WTC11 (cell line): Measurements from ENCODE around the gene COPS9. TPM values are rescaled to one million over a fixed set of nuclear protein-coding genes. Genes with fewer than 3 reads are reported as not detected.

Experiments
- ATAC-seq: fragments of 200-7000 bp; cut with Tn5 transposase; 2 replicates; pipeline ENCODE4 v1.10.0; 2021; ENCODE audit warnings: mild to moderate bottlenecking, moderate library complexity
- CTCF ChIA-PET: fragments of 300-600 bp; sonication (Branson Sonifier 250); formaldehyde crosslinking; loops from one replicate; lab custom pipeline; 2021; ENCODE audit warnings: antibody characterized with exemption; lab: Charles Lee
- POLR2A ChIA-PET: fragments of 350-600 bp; sonication (Branson Sonifier 250); formaldehyde crosslinking; loops from one replicate; lab custom pipeline; 2021; ENCODE audit warnings: antibody characterized with exemption; lab: Charles Lee
- DNase-seq: peaks from one replicate; pipeline ENCODE4 v3.0.0; 2021; ENCODE audit warnings: low spot score
- H3K27ac Mint-ChIP-seq: 2 replicates; pipeline ENCODE4 v1.8.0; 2021; ENCODE audit warnings: mixed read lengths
- H3K27me3 Mint-ChIP-seq: 2 replicates; pipeline ENCODE4 v1.8.0; 2021; ENCODE audit warnings: low read depth, mild to moderate bottlenecking, moderate library complexity, mixed read lengths
- H3K36me3 Mint-ChIP-seq: 2 replicates; pipeline ENCODE4 v1.8.0; 2021; ENCODE audit warnings: mixed read lengths
- H3K4me1 Mint-ChIP-seq: 2 replicates; pipeline ENCODE4 v1.8.0; 2022; ENCODE audit warnings: mixed read lengths
- H3K4me3 Mint-ChIP-seq: 2 replicates; pipeline ENCODE4 v1.8.0; 2021; ENCODE audit warnings: mild to moderate bottlenecking, moderate library complexity, mixed read lengths
- H3K9me3 Mint-ChIP-seq: 2 replicates; pipeline ENCODE4 v1.8.0; 2021; ENCODE audit warnings: mixed read lengths
- AFF4 ChIP-seq: sonication (generic); formaldehyde crosslinking; IDR thresholded peaks from 2 replicates; pipeline ENCODE4 v1.8.1; 2023; ENCODE audit warnings: mild to moderate bottlenecking, missing genetic modification reagents, borderline replicate concordance
- ARID4B ChIP-seq: sonication (generic); formaldehyde crosslinking; IDR thresholded peaks from 2 replicates; pipeline ENCODE4 v1.8.0; 2023; ENCODE audit warnings: missing genetic modification reagents, mild to moderate bottlenecking, borderline replicate concordance
- HMGXB4 ChIP-seq: sonication (generic); formaldehyde crosslinking; IDR thresholded peaks from 2 replicates; pipeline ENCODE4 v1.8.1; 2023; ENCODE audit warnings: mild to moderate bottlenecking, moderate library complexity, missing genetic modification reagents
- MLX ChIP-seq: sonication (generic); formaldehyde crosslinking; IDR thresholded peaks from 2 replicates; pipeline ENCODE4 v1.8.1; 2023; ENCODE audit warnings: mild to moderate bottlenecking, missing genetic modification reagents, moderate library complexity
- MYBL2 ChIP-seq: sonication (generic); formaldehyde crosslinking; IDR thresholded peaks from 2 replicates; pipeline ENCODE4 v1.8.1; 2023; ENCODE audit warnings: mild to moderate bottlenecking, moderate library complexity, missing genetic modification reagents
- NR2C2 ChIP-seq: sonication (generic); formaldehyde crosslinking; IDR thresholded peaks from 2 replicates; pipeline ENCODE4 v1.8.0; 2022; ENCODE audit warnings: mild to moderate bottlenecking, missing genetic modification reagents
- RORB ChIP-seq: fragments of 250-450 bp; sonication (Bioruptor Pico); IDR thresholded peaks from 2 replicates; pipeline ENCODE4 v1.9.0; 2021; ENCODE audit warnings: mild to moderate bottlenecking
- TEAD4 ChIP-seq: sonication (generic); formaldehyde crosslinking; IDR thresholded peaks from 2 replicates; pipeline ENCODE4 v1.8.0; 2022; ENCODE audit warnings: mild to moderate bottlenecking, missing genetic modification reagents
- ZNF121 ChIP-seq: sonication (generic); formaldehyde crosslinking; IDR thresholded peaks from 2 replicates; pipeline ENCODE4 v1.8.0; 2023; ENCODE audit warnings: missing genetic modification reagents
- ZNF281 ChIP-seq: sonication (generic); formaldehyde crosslinking; IDR thresholded peaks from 2 replicates; pipeline ENCODE4 v1.8.0; 2023; ENCODE audit warnings: mild to moderate bottlenecking, missing genetic modification reagents
- total RNA-seq: library from RNA; stranded (reverse); gene quantifications from 3 replicates; pipeline ENCODE4 v1.2.3, GENCODE V29; 2021

Gene COPS9
- total RNA-seq, 1 experiment from 2014 or later = 142 TPM

- CTCF ChIA-PET = interaction anchor here (1.1 kb wide), 1 partner anchor 90 kb away, joined by 3 read pairs; no protein-coding TSS in a partner anchor
- Mint-ChIP-seq H3K27me3 (no peaks in the 10 kb centered on the region), H3K4me3 (no peak overlapping the region), H3K27ac (no peak overlapping the region), H3K4me1 (no peaks in the 10 kb centered on the region), H3K36me3 (peaks cover 59% of the 10 kb centered on the region), H3K9me3 (no peaks in the 10 kb centered on the region)
- DNase-seq (no peak), ATAC-seq (no peak)
- POLR2A ChIA-PET = interaction anchor here (1.2 kb wide), 1 partner anchor 62 kb away, joined by 3 read pairs; no protein-coding TSS in a partner anchor
- TF ChIP-seq ZNF281 (CRISPR knock-in tag) = no peak
- TF ChIP-seq AFF4 (CRISPR knock-in tag) = no peak
Observed at GRCh38 chr2:240128608-240129145, 7.4 kb downstream of the COPS9 start.

- H3K27ac Mint-ChIP-seq = no peak overlapping the region
- DNase-seq = no peak
- POLR2A ChIA-PET = interaction anchor here (1.2 kb wide), 1 partner anchor 61 kb away, joined by 3 read pairs; no protein-coding TSS in a partner anchor
- TF ChIP-seq HMGXB4 (CRISPR knock-in tag) (no peak), TEAD4 (CRISPR knock-in tag) (no peak)
- TF ChIP-seq, all 79 proteins: peak for 0
- peaks cover 53% of the 10 kb centered on the region for H3K36me3 Mint-ChIP-seq
- no peaks in the 10 kb centered on the region for H3K27me3 Mint-ChIP-seq
- no peaks in the 10 kb centered on the region for H3K4me1 Mint-ChIP-seq
- H3K9me3 Mint-ChIP-seq = no peaks in the 10 kb centered on the region
- no peak for ATAC-seq
- CTCF ChIA-PET = interaction anchor here (1.1 kb wide), 1 partner anchor 89 kb away, joined by 3 read pairs; no protein-coding TSS in a partner anchor
- H3K4me3 Mint-ChIP-seq = no peak overlapping the region
Observed at GRCh38 chr2:240127911-240128607, 8.0 kb downstream of the COPS9 start.

- ATAC-seq (no peak), DNase-seq (no peak)
- Mint-ChIP-seq H3K36me3 (peaks cover 46% of the 10 kb centered on the region), H3K4me1 (no peaks in the 10 kb centered on the region), H3K4me3 (no peak overlapping the region), H3K27ac (no peak overlapping the region), H3K27me3 (no peaks in the 10 kb centered on the region), H3K9me3 (no peaks in the 10 kb centered on the region)
- ChIA-PET POLR2A (no interaction called here), CTCF (interaction anchor here (1.1 kb wide), 1 partner anchor 66 kb away, joined by 3 read pairs; no protein-coding TSS in a partner anchor)
- TF ChIP-seq MYBL2 (no peak), NR2C2 (CRISPR knock-in tag) (no peak), ZNF121 (CRISPR knock-in tag) (no peak), ARID4B (no peak), MLX (CRISPR knock-in tag) (no peak), RORB (CRISPR knock-in tag) (no peak)
Observed at GRCh38 chr2:240127191-240127750, 8.8 kb downstream of the COPS9 start.
